Activated T-cell treated with anti-CD3 and anti-CD28 coated beads, Interleukin-2, amount 50 U/mL, for 1 hour (primary cell): ENCODE results near the gene JPH4.

ENCODE experiments used
- DNase-seq: peaks from one replicate; pipeline ENCODE4 v3.0.0-alpha.2; 2020

The JPH4 gene

GRCh38 chr14:23577710-23578392, 739 bp downstream of the JPH4 start:
- DNase-seq: no peak

DNA sequence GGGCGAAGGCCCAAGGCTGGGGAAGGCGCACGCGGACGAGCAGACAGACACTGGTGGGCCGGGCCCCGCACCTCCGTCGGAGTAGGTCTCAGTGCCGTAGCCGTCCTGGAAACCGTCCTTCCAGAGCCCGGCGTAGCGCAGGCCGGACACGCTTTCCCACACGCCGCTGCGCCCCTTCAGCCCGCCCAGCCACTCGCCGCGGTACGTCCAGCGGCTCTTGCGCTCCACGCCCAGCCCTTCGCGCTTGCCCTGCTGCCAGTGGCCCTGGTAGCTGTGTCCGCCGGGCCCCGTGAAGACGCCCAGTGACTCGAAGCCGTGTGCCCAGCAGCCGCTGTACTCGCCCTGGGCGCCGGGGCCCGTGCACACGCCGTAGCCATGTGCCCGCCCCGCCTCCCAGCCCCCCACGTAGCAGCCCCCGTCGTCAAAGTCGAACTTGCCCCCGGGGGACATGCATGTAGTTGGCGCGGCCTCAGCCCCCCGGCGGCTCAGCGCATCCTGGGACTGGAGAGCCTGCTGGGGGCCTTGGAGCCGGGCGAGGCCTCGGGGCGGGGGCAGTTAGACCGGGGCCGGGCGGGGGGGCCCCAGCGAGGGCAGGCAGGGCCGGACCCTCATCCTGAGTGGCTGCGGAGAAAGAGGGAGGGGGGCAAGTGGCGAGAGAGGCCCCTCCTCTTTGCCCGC, 1.4 kb downstream of the JPH4 start:
- DNase-seq: no peak

GRCh38 chr14:23573384-23574015, 5.1 kb downstream of the JPH4 start:
- DNase-seq: no peak

GRCh38 chr14:23572836-23573235, 5.8 kb downstream of the JPH4 start:
- DNase-seq: no peak

DNA sequence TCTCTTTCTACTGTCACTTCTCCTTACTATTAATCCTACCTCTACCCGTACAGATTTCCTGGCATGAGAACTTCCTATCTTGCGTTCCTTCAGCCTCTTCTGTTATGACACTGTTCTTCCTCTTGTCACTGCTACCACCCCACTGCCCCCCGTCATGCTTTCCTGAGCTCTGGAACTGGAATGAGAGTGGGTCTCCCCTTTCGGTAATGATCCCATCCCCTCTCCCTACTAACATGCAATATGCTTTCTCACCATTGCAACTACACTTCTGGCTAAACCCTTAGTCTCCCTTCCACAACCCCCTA, 6.1 kb downstream of the JPH4 start:
- no peak for DNase-seq

GRCh38 chr14:23571701-23572523, 6.7 kb downstream of the JPH4 start:
- no peak for DNase-seq

DNA sequence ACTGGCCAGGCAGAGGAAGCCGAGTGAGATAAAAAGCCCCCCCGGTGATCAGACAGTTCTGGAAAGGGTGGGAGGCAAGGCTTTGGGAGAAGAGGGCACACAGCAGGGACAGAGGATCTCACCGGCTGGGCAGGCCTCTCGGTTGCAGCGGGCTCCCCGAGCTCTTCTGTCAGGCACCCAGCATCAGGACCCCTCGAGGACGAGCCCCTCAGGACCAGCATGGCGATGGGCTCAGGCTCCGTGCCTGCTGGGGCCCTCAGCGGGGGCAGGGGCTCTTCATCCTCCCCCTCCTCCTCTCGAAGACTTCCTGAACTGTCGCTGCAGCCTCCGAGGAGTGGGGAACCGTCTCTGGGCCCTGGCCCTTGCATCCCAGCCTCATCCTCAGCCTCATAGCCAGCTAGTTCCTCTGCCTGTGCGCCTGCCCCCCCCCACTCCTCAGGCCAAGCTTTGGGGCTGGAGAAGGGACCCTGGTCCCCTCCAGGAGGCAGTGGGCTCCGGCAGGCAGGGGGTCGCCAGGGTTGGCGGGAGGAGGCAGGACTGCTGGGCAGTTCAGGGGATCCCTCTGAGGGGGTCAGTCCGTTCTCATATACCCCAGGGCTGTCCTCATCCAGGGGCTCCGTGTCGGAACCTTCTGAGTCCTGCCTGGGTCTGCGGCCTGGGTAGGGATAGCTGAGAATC, 7.6 kb downstream of the JPH4 start:
- DNase-seq: no peak

- no peak for DNase-seq
Observed at GRCh38 chr14:23569443-23570151, 9.0 kb downstream of the JPH4 start.

DNA sequence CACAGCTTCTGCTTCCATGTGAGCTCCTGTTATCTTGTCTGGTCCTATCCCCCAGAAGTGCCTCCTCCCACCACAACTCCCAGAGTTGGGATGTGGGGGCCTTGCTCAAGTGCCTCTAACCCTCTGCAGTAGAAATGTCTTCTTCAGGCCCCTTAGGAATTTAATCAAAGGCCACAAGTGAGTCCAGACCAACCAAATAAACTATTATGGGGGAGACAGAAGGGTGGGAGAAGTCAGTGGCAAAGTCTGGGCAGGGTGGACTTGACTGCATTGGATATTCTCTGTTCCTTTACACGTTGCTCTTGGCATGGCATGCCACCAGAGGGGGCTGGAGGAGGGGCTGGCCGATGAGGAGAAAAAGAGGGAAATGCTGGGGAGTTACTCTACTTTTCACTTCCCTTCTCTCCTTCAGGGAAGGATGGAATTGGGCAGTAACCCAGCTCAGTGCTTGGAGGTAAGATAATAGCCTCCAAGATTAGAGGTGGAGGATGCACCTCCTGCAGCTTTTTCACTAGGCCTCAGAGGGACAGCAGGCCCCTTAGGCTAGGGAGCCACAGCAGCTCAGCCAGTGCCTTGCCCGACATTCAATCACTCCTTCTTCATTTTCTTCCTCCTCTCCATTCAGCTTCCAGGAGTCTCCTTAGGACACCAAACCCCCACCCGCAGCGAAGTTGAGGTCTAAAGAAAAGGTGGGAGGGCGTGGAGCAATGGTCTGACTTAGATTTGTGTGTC, 9.8 kb downstream of the JPH4 start:
- DNase-seq: no peak

- no peak for DNase-seq
Observed at GRCh38 chr14:23568021-23568599, 10.5 kb downstream of the JPH4 start.

GRCh38 chr14:23567186-23568020, 11.2 kb downstream of the JPH4 start, which contains the start of gene AP1G2:
TSS of gene AP1G2 (minus strand) at chr14:23567791. CDS start at chr14:23567314, 477 bp downstream.
- DNase-seq: peak; percentile 86

GRCh38 chr14:23566778-23567185, 11.8 kb downstream of the JPH4 start:
- no peak for DNase-seq

DNA sequence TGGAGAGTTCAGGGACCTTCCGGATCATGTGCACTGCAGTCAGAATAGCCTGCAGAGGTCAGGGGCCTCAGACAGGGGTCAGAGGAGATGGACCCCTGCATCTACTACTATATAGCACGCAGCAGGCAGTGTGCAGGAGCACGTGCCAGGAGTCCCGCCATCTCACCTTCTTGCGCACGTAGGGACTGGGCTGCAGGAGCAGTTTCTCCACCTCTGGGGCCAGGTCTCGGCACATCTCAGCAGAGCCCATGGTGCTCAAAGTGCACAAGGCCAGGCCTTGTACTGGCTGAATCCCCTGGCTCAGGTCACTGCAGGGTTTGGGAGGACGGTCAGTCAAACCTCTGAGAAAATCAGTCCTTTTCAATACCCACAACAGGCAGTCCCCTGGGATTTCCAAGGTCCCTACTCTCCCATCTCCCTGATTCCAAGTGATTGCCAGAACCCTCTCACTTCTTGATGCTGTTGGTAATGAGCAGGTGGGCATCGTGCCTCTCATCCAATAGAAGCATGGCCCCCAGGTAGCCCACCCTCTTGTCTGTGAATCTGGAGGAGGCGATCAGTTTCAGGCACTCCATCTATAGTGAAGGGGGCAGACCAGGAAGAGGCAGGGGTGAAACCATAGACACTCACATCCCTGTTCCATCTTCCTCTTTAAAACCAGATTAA, 12.3 kb downstream of the JPH4 start:
- DNase-seq: no peak

- no peak for DNase-seq
Observed at GRCh38 chr14:23565626-23566025, 13.0 kb downstream of the JPH4 start.

- DNase-seq: no peak
Observed at GRCh38 chr14:23564876-23565275, 13.7 kb downstream of the JPH4 start.

DNA sequence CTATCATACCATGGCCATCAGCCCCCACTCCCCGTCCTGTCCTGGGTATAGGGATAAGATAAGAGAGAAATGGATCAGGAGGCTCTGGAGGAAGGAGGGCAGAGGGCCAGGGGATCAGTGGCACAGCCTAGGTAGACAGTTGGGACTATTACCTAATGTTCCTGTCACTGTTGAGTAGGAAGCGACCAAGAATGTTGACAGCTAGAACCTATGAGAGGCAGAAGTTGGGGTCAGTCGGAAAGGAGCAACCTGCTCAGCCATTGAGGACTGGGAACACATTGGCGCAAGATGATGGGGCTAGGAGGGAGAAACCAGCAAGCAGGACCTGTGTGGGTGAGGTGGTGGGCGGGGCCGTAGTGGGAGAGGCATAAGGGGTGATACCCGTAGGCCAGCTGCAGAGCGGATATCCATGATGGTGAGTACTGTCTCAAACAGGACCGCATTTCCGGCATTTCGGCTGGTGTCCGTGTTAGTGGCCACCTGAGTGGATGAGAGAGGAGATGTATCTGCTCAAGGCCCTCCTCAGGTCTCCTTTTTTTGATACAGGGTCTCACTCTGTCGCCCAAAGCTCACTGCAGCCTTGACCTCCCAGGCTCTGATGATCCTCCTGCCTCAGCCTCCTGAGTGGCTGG, 14.3 kb downstream of the JPH4 start:
- no peak for DNase-seq

- no peak for DNase-seq
Observed at GRCh38 chr14:23563473-23564180, 15.0 kb downstream of the JPH4 start.

DNA sequence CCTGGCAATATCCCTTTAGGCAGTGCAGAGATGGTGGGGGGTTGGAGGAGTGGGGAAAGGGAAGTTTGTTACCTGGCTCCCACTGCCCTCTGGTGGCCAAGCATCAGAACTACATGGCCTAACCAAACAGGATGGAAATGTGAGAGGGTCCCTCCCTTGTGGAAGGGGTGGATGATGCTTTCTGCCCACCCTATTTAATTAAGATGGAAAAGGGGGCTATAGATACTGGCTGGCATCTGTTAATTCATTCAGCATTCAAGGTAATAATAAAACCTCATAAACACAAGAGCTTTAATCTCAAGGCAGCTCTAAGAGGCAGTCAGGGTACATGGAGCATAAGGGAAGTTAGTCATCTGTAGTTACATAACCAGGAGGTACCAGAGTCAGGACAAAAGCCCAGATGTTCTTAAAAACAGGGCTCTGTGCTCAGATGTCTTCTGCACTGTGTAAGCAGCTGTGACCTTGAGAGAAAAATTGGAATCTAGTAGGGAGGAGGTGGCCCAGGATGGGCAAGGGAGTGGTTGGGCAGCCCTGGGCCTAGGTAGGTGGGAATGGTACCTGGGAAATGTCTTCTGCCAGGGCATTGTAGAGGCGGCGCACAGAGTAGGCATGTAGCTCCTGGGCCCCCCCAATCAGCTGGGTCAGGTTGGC, 15.6 kb downstream of the JPH4 start:
- peak; percentile 61 for DNase-seq
